GM21447 (cell line): ENCODE data around the gene MUC4.
"Not testable (repeated sequence)": the region's sequence is repeated elsewhere in the genome, so short reads cannot be mapped to it uniquely, and the experiment has no call there.

Experiments used
- ATAC-seq: cut with Tn5 transposase; IDR thresholded peaks from one replicate; pipeline ENCODE4 v1.9.1; 2021; ENCODE audit not compliant: unreplicated experiment

Gene MUC4

DNA sequence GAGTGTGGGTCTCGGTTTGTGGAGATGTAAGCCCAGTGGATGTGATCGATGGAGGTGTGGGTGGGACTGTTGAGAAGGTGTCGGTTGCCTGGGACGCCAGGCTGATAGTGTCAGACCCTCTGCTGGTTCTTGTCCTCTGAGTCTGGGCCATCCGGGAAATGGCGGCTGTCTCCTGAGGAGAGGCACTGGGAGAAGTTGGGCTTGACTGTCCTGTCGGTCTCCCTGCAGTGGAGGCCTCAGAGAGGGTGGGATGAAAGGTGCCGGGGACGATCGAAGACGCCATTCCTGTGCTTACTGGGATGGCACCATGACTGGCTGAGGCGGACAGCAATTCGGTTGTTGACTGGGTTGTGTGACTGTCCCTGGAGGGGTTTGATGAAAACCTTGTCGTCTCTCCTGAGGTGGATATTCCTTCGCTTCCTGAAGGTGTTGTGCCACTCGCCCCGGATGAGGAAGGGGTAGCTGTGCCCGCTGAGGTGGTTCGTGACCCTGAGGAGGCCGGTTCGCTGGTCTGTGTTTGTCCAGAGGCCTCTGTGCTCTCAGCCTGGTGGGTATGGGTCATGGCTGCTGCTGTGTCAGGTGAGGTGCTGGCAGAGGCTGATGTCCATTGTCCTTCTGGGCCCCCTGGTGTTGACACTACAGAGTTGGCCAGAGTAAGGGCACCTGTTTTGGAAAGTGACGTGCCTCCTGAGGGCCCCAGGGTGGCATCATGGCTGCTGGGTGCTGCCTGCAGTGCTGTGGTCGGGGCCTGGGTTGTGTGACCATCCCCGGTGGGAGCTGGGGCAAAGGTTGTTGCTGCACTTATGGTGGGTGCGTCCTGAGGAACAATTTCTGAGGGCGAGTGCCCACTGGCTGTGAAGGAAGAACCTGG is 22.8 kb downstream of the MUC4 start:
- no peak for ATAC-seq

DNA sequence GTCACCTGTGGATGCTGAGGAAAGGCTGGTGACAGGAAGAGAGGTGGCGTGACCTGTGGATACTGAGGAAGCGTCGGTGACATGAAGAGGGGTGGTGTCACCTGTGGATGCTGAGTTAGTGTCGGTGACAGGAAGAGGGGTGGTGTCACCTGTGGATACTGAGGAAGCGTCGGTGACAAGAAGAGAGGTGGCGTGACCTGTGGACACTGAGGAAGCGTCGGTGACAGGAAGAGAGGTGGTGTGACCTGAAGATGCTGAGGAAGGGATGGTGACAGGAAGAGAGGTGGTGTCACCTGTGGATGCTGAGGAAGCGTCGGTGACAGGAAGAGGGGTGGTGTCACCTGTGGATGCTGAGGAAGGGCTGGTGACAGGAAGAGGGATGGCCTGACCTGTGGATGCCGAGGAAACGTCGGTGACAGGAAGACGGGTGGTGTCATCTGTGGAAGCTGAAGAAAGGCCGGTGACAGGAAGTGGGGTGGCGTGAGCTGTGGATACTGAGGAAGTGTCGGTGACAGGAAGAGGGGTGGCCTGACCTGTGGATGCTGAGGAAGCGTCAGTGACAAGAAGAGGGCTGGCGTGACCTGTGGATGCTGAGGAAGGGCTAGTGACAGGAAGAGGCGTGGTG is 25.8 kb downstream of the MUC4 start:
- not testable (repeated sequence) for ATAC-seq

DNA sequence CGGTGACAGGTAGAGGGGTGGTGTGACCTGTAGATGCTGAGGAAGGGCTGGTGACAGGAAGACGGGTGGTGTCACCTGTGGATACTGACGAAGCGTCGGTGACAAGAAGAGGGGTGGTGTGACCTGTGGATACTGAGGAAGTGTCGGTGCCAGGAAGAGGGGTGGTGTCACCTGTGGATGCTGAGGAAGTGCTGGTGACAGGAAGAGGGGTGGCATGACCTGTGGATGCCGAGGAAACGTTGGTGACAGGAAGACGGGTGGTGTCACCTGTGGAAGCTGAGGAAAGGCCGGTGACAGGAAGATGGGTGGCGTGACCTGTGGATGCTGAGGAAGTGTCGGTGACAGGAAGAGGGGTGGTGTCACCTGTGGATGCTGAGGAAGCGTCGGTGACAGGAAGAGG is 27.7 kb downstream of the MUC4 start:
- ATAC-seq, result not testable (repeated sequence)

DNA sequence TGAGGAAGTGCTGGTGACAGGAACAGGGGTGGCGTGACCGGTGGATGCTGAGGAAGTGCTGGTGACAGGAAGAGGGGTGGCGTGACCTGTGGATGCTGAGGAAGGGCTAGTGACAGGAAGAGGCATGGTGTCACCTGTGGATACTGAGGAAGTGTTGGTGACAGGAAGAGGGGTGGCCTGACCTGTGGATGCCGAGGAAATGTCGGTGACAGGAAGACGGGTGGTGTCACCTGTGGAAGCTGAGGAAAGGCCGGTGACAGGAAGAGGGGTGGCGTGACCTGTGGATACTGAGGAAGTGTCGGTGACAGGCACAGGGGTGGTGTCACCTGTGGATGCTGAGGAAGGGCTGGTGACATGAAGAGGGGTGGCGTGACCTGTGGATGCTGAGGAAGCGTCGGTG is 30.5 kb downstream of the MUC4 start:
- ATAC-seq, result not testable (repeated sequence)

DNA sequence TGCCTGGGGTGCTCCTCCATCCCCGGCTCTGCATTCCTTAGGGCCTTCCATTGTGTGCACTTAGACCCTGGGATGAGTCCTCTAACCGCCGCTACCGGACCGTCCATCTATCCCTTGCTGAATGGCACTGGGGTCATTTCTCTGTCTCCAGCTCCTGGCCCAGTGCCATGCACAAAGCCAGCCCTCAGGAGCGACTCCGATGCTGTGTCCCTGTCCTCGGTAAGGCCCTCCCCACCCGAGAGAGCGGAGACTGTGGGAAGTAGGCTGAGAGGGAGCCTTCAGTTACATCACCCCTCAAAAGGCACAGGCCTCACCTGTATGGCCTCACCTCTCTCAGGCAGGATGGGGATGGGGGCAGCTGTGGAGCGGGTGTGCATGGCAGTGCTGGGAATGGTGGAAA is 33.8 kb downstream of the MUC4 start:
- ATAC-seq, result no peak

DNA sequence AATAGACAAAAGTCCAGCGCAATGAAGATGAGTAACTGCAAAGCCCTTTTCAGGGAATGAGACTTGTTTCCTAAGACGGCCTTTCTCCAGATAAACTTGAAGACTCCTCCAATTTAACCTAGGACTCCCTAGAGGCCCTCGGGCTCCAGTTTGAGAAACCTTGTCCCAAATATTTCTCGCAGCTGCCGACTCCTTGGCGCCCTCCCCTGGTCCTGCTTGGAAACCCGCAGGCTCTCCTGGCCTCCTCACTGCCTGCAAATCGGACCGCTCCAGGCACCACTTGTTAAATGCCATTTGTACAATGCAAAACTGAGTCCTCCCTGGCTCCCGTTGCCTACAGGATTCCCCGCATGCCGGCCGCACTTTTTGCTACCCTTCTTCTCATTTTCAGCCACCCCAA is 36.8 kb downstream of the MUC4 start:
- ATAC-seq, result no peak

DNA sequence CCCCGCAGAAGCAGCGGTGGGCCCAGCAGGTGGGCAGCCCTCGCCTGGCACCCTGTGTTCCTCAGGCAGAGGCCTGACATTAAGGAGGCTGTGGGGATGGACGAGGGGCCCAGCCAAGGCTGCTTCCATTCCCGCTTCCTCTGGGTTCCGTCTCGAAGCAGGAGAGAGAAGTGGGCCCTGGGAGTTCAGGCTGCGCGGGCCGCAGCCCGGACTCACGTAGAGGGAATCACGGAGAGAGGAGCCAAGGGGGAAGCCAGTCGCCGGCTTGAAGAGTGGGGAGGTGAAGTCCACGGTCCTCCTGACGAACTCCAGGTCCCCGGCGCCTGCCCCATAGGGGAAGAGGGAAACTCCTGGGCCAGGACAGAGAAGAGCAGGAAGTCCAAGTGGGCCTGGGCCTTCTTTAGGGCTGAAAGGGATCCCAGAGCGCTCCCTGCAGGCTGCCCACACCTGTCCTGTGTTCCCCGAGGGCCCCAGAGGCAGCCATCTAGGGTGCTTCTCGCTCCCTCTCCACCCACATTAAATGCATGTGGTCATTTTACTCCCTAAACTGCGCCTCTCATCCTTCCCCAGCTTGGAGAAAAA is 37.7 kb downstream of the MUC4 start:
- no peak for ATAC-seq

DNA sequence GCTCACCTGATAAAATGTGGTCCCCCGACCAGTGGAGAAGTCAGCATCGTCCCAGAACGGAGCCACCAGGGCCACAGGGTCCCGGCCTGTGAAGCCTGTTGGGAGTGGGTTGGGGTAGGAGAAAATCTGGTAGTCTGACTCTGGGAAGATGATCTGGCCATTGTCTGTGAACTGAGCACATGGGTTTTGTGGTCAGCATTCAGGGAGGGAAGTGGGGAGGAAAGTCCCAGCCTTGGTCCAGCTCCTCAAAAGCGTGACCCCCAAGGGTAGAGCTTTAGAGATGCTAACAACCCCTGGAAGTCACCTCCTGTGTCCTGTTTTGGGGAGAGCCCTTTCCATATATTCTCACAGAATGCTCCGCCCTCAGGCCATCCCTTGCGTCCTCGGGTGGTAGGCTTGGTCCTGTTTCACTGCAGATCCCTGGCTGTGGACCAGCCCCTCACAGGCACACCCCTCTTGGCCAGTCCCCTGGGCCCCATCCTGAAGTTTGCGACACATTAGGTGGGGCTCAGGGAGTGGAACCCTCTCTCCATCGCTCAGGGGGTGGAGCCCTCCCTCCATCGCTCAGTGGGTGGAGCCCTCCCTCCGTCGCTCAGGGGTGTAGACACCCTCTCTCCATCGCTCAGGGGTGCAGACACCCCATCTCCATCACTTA is 40.0 kb downstream of the MUC4 start:
- no peak for ATAC-seq

DNA sequence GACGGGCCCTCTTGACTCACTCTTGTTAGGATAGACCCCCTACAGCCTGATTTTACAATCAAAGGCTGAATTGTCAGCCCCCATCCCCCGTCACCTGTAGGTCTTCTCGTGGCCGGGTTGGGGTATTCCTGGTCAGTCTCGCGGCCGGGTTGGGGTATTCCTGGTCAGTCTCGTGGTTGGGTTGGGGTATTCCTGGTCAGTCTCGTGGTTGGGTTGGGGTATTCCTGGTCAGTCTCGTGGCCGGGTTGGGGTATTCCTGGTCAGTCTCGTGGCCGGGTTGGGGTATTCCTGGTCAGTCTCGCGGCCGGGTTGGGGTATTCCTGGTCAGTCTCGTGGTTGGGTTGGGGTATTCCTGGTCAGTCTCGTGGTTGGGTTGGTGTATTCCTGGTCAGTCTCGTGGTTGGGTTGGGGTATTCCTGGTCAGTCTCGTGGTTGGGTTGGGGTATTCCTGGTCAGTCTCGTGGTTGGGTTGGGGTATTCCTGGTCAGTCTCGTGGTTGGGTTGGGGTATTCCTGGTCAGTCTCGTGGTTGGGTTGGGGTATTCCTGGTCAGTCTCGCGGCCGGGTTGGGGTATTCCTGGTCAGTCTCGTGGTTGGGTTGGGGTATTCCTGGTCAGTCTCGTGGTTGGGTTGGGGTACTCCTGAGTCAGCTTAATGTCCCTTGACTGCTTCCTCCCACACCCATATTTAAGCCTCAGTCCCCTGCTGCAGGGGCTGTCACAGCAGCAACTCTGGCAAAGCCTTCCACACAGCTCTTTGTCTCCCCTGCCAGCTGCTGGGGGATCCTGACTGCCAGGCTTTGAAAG is 40.7 kb downstream of the MUC4 start:
- ATAC-seq, result not testable (repeated sequence)

DNA sequence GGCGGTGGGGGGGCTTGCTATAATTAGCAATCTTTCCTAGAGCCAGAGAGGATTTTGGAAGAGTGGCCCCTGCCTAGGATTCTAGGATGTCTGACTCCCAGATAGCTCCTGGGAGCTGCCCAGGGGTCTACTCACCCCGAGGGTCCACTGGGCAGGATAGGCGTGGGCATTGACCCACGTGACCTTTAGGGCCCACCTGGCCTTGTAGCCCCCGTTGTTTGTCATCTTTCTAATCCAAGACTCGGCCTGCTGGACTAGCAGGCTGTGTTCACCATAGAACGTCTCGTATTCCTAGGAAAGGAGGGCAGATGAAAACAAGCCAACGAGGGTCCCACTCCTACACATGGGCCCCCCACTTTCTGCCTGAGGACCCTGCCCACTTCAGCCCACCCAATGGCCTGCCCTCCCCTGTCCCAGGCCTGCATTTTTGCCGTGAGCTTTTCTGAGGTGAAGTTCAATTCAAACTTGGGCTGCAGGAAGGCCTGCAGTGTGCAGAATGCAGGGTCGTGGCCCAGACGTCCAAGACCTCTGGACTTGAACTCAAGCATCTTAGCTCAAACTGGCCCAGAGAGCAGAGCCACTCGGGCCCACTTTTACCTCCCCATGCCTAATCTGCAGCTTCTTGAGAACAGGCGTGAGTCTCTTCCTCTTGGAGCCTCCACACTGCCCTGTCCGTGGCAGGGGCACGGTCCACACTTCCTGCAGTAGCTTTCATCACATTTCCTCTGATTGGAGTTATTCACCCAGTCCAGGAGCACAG is 41.5 kb downstream of the MUC4 start:
- ATAC-seq, result no peak

DNA sequence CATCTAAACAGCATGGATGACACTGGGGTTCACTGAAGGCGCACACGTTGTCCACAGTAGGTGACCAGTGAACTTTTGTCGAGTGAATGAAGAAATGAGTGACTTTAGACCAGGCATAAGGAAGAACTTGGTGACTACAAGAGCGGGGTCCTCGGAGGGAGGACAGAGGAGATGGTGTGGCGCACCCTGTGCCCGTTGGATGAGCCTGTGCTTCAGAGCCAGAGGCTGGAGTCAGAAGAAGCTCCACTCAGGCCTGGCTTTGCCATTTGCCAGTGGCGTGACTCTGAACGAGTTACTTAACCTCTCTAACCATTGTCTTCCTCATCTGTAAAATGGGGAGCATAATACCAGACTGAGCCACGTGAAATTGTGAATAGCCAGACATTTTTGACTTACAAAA is 42.2 kb downstream of the MUC4 start:
- no peak for ATAC-seq

DNA sequence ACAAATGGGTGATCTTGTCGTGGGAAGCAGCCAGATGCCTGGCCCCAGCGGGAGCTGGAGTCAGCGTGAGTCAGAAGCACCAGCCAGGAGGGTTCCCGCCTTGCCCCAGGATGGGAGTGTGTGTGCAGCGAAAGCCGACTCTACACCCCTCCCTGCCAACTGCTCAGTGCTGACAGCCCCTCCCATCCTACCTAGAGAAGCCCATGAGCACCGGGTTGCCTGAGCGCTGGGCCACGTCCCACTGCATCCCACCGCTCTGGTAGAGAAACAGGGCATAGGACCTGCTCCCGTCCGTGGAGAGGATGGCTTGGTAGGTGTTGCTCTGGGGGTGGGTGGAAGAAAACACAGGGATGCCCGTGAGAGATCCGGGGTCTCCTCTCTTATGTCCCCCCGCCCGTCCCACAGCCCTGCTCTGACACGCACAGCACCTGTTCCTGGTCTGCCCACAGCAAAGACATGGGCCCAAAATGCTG is 42.9 kb downstream of the MUC4 start:
- no peak for ATAC-seq

DNA sequence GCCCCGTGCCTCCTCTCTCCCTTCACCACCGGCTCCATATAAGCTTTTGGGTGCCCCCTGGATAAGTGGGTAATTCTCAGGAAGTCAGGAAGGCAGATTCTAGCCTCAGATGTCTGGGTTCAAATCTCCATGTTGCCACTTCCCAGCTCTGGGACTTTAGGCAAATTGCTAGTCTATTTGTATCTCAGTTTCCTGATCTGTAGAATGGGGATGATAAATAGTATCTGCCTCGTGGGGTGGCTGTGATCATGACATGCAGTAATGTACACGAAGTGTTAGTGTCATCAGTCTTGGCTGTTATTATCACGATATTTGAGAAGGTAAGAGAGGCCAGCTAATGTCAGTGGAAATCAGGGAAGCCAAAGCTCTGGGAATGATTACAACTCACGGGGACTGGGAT is 43.3 kb downstream of the MUC4 start:
- no peak for ATAC-seq

DNA sequence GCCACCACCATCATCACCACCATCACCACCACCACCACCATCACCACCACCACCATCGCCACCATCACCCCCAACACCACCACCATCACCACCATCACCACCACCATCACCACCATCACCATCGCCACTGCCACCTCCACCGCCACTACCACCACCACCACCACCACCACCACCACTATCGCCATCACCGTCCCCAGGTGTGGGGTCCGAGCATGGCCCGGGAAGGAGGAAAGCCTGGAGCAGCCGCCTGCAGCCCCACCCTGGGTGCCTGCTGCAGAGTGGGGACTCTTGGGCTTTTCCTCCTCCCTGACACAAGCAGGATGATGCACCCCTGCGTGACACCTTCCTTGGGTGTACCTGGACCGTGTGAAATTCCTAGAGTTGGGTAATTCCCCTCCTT is 43.9 kb downstream of the MUC4 start:
- ATAC-seq, result no peak

DNA sequence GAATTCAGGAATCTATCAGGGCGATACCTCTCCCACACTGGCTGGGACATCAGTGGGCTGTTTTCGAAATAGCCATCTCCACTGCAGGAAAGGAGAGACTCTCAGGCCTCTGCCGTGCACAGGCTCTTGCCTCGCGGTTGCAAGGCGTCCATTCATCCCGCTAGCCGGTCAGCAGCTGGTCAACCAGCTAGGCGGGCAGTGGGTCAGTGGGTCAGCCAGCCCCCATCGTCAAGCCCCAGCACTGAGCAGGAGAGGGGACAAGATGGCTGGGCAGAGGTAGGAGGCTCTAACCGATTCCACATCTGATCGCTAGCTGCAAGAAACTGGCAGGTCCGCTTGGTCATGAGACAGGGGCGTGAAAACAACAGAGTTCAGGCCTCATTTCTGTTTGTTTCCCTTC is 45.1 kb downstream of the MUC4 start:
- no peak for ATAC-seq

DNA sequence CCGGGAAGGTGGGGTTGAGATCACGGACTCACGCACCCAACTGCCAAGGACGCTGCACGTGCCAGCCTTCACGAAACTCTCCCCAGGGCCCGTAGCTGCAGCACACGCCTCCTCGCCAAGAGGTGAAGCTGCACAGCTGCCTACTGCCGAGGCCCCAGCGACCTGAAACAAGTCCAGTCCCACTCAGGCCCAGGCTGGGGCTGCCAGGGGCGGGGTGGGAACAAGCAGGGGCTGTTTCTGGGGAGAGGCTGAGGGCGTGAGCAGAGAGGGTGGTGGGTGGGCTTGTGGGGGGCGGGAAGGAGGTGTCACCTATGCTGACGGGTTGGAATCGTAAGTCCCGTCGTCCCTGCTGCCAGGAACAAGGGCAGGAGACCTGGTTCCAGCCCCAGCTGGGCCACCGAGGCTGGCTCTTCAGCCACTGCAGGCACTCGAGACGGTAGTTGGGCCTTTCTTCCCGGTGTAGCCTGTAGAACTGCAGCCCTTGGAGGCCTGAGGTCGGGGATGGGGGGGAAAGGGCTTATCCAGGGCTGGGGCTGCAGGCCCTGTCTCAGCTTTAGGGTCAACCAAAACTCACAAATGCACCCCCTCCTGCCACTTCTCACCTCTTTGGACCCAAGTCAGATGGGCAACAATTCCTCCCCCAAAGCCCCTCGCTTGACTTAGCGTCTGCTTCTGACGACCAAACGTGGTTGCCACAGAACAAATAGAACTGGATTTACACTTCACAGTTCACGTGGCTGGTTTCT is 46.6 kb downstream of the MUC4 start:
- no peak for ATAC-seq

DNA sequence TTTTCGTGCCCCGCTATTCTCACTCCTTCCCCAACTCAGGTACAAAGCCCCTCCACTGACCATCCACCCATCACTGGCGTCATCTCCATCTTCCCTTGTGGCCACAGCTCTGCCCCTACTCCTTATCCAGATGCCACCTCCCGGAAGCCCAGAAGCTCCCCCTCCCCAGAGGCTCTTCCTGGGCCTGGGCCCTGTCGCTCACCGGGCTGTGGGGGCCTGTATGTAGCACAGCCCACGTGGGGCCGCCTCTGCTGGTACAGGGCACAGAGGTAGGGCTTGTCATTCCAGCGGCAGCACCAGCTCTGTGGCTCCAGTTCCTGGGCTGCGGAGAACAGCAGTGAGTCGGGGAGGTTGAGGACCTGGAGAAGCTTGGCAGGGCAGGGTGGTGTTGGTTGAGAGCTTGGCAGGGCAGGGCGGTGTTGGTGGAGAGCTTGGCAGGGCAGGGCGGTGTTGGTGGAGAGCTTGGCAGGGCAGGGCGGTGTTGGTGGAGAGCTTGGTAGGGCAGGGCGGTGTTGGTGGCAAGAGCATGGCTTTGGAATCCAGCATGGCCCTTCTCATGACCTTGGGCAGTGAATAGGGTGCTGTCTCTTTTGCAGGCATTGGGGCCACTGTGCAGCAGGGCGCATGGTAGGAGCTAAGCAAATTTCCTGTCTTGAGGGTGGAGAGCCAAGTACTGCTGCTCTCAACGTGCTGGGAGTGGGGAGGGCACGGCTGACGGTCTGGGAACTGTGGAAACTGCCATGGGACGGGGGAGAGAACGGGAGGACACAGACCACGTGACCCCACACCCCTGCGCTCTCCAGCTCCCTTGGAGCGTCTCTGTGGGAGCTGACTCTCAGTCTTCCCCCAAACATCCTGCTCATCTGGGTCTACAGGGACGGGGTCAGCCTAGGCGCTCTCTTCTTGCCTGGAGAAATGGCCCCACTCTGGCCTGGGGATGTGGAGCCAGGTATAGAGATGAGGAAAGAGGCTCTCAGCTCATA is 47.6 kb downstream of the MUC4 start:
- ATAC-seq, result no peak
